ENCODE results near the gene DSCAML1.

- TF ChIP-seq CTCF (IDR thresholded peaks at IDR 0.05; ENCODE audit: insufficient read depth, low read depth, low read length) = no peak
- no peak for TF ChIP-seq EZH2 (IDR thresholded peaks at IDR 0.05; ENCODE audit: insufficient read depth, low read length)
These were observed 311.0 kb downstream of the DSCAML1 start for GRCh38 chr11:117486059-117486458.
